Trophoblast cell (in vitro differentiated cells and primary cell): Measurements from ENCODE around the gene WDCP.

ENCODE experiments used
- DNase-seq, 2 donors: peaks; one replicate each; pipeline ENCODE4 v3.0.0-alpha.2; 2016
- H2AFZ ChIP-seq: 2 replicates; pipeline ENCODE4 v1.6.1; 2013; ENCODE audit warnings: low read length, moderate library complexity, mild to moderate bottlenecking; ENCODE audit not compliant: insufficient read depth, poor library complexity
- H2AK5ac ChIP-seq: 2 replicates; pipeline ENCODE4 v1.6.1; 2013; ENCODE audit warnings: mild to moderate bottlenecking, low read length
- H2BK120ac ChIP-seq: 2 replicates; pipeline ENCODE4 v1.6.1; 2013; ENCODE audit warnings: low read length, mild to moderate bottlenecking, moderate library complexity; ENCODE audit not compliant: insufficient read depth, poor library complexity
- H2BK12ac ChIP-seq: 2 replicates; pipeline ENCODE4 v1.6.1; 2013; ENCODE audit warnings: mild to moderate bottlenecking, low read length, moderate library complexity
- H2BK5ac ChIP-seq: 2 replicates; pipeline ENCODE4 v1.6.1; 2013; ENCODE audit warnings: low read length, low read depth, moderate library complexity, mild to moderate bottlenecking; ENCODE audit not compliant: poor library complexity
- H3K14ac ChIP-seq: 2 replicates; pipeline ENCODE4 v1.6.1; 2013; ENCODE audit warnings: mild to moderate bottlenecking, low read length
- H3K18ac ChIP-seq: 2 replicates; pipeline ENCODE4 v1.6.1; 2013; ENCODE audit warnings: mild to moderate bottlenecking, low read length
- H3K23ac ChIP-seq: 2 replicates; pipeline ENCODE4 v1.6.1; 2013; ENCODE audit warnings: low read length
- H3K27ac ChIP-seq: 2 replicates; pipeline ENCODE4 v1.5.1; 2013; ENCODE audit warnings: low read depth, mild to moderate bottlenecking, inconsistent platforms, low read length, moderate library complexity
- H3K27me3 ChIP-seq: 2 replicates; pipeline ENCODE4 v1.6.1; 2013; ENCODE audit warnings: inconsistent platforms, mild to moderate bottlenecking, low read length, moderate library complexity; ENCODE audit not compliant: insufficient read depth
- H3K36me3 ChIP-seq, 2 experiments: 1 replicate in 1 of 2; 2 replicates in 1 of 2; pipeline ENCODE4 v1.6.1; 2013; ENCODE audit warnings: low read length in 2 of 2, mild to moderate bottlenecking in 2 of 2, moderate library complexity in 1 of 2; ENCODE audit not compliant: insufficient read depth in 2 of 2, control insufficient read depth in 1 of 2
- H3K4ac ChIP-seq: 2 replicates; pipeline ENCODE4 v1.6.1; 2013; ENCODE audit warnings: low read depth, mild to moderate bottlenecking, low read length, moderate library complexity
- H3K4me1 ChIP-seq, 2 experiments: 1 replicate in 1 of 2; 2 replicates in 1 of 2; pipeline ENCODE4 v1.6.1; 2013; ENCODE audit warnings: low read length in 2 of 2, mild to moderate bottlenecking in 2 of 2, moderate library complexity in 1 of 2; ENCODE audit not compliant: insufficient read depth in 2 of 2, control insufficient read depth in 1 of 2
- H3K4me2 ChIP-seq: 2 replicates; pipeline ENCODE4 v1.6.1; 2013; ENCODE audit warnings: inconsistent platforms, mild to moderate bottlenecking, low read length, moderate library complexity
- H3K4me3 ChIP-seq: 2 replicates; pipeline ENCODE4 v1.5.1; 2013; ENCODE audit warnings: mild to moderate bottlenecking, low read depth, low read length, inconsistent platforms
- H3K79me1 ChIP-seq: one replicate; pipeline ENCODE4 v1.6.1; 2013; ENCODE audit warnings: low read length
- H3K79me2 ChIP-seq: 2 replicates; pipeline ENCODE4 v1.6.1; 2013; ENCODE audit warnings: low read length, mild to moderate bottlenecking; ENCODE audit not compliant: control insufficient read depth, insufficient read depth, poor library complexity
- H3K9ac ChIP-seq: 2 replicates; pipeline ENCODE4 v1.6.1; 2013; ENCODE audit warnings: mild to moderate bottlenecking, low read length
- H3K9me3 ChIP-seq: 2 replicates; pipeline ENCODE4 v1.6.1; 2013; ENCODE audit warnings: low read depth, mild to moderate bottlenecking, control low read depth, inconsistent platforms, low read length; ENCODE audit not compliant: insufficient read depth
- H4K12ac ChIP-seq: 2 replicates; pipeline ENCODE4 v1.6.1; 2013; ENCODE audit warnings: low read depth, mild to moderate bottlenecking, low read length, moderate library complexity
- H4K8ac ChIP-seq: 2 replicates; pipeline ENCODE4 v1.6.1; 2013; ENCODE audit warnings: low read depth, mild to moderate bottlenecking, low read length, moderate library complexity
- H4K91ac ChIP-seq: one replicate; pipeline ENCODE4 v1.6.1; 2013; ENCODE audit warnings: low read depth, mild to moderate bottlenecking, low read length, moderate library complexity
- WGBS: extraction: QIAGEN DNeasy Blood & Tissue Kit; methylation state at CpG from one replicate; pipeline ENCODE4 v1.1.7; 2013; ENCODE audit warnings: missing lambda C conversion rate; ENCODE audit not compliant: insufficient read length, insufficient coverage; ENCODE audit errors: extremely low coverage; 5-methylcytosine and 5-hydroxymethylcytosine counted together

The WDCP gene

DNA sequence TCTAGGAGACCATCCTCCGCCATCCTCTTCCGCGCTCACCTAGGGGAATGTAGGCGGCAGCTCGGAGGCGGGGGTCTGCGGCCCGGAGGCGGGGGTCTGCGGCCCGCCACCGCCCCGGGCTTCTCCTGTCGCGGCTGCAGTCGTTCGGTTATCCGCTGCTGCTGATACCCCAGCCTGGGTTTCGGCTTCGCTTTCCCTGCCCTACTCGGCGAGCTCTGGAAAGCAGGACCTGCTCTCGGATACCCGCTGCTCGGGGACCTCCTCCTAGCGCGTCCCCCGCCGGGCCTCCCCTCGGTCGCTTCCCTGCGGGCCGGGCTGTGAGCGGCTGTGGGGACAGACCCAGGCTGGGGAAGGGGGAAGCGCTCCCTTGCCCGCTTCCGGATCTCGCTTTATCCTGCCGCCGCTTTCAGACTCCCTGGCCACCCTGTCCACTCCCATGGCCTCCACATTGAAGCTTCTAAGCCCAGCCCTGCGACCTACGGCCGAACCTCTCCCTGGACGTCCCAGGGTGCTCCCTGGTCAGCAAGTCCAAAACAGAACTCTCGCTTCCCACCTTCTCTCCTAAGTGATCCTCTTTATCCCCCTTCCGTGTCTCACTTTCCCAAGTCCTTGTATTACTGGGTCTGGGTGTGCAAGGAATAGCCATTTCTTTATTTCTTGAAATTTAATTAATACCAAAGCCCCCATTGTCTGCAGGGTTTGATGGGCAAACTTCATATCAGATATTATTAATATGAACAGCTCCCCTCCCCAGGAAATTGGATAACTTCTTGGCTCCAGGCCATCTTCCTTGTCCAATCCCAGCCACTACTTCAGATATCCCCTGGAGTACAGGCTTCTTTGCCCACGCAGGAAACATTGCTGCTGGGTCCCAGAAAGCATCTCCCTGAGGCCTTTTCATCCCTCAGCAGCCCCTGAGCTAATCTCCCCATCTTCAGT is 3.1 kb upstream of the WDCP start:
- Histone ChIP-seq H3K4me3 (peak overlapping the region; percentile 78), H3K14ac (peak overlapping the region; percentile 69), H3K9ac (peak overlapping the region; percentile 10), H4K91ac (peak overlapping the region; percentile 32), H2BK120ac (no peak overlapping the region), H3K4ac (peak overlapping the region; percentile 16), H3K18ac (peak overlapping the region; percentile 50), H2BK5ac (no peak overlapping the region), H3K27ac (no peak overlapping the region), H3K9me3 (peaks cover 3% of the 10 kb centered on the region), H3K79me2 (peaks cover 5% of the 10 kb centered on the region), H3K27me3 (no peaks in the 10 kb centered on the region), H3K36me3 (no peaks in the 10 kb centered on the region), H4K12ac (peak overlapping the region; percentile 80), H3K79me1 (peaks cover 6% of the 10 kb centered on the region), H3K4me1 (peaks cover 3 to 4% of the 10 kb centered on the region in 2 experiments), H3K4me2 (peak overlapping the region; percentile 81), H2AK5ac (no peak overlapping the region), H2BK12ac (no peak overlapping the region), H4K8ac (peak overlapping the region; percentile 71), H3K23ac (no peak overlapping the region), H2AFZ (peak overlapping the region; percentile 94)
- DNase-seq: peak in 1 of 2 donors; percentile 40
- WGBS: no CpG with 5 or more reads among the region's 47 CpGs

DNA sequence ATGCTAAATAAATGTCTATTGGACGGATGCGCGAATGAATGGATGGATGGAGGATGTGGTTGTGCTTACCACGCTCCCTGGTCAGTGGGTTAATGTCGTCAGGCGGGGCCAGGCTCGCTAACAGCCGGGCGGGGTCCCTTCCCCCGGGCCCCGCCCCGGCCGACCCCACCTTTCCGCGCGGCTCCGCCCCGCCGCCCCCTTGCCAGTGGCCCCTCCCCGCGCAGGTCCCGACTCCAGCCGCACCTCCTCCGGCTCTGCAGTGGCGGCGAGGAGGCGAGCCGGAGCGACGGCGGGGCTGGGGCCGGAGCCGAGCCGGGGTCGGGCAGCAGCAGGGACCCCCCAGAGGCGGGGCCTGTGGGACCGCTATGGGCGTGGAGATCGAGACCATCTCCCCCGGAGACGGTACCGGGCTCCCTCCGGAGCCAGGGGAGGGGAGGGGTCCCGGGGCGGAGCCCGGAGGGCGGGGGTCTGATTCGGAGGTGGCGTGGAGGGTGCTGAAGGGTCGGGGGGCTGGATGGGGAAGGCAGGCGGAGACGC is 2.4 kb upstream of the WDCP start, which contains the start of gene FKBP1B:
Gene FKBP1B, plus strand, starts transcription at position 257 of the 537 bp plus-strand sequence. Its CDS starts 109 bp downstream, at position 366.
- Histone ChIP-seq H3K27me3 (no peaks in the 10 kb centered on the region), H3K9ac (peak within 1 kb of the TSS; percentile 10), H3K23ac (no peak within 1 kb of the TSS), H4K91ac (peak within 1 kb of the TSS; percentile 32), H3K79me2 (peaks cover 5% of the 10 kb centered on the region), H3K36me3 (no peaks in the 10 kb centered on the region), H2BK5ac (no peak within 1 kb of the TSS), H4K8ac (peak within 1 kb of the TSS; percentile 71), H3K4me1 (peaks cover 3 to 4% of the 10 kb centered on the region in 2 experiments), H3K14ac (peak within 1 kb of the TSS; percentile 69), H3K4me2 (peak within 1 kb of the TSS; percentile 81), H3K79me1 (peaks cover 6% of the 10 kb centered on the region), H2BK120ac (no peak within 1 kb of the TSS), H3K9me3 (peaks cover 3% of the 10 kb centered on the region), H2AK5ac (no peak within 1 kb of the TSS), H3K4me3 (peak within 1 kb of the TSS; percentile 78), H3K27ac (no peak within 1 kb of the TSS), H4K12ac (peak within 1 kb of the TSS; percentile 80), H3K4ac (peak within 1 kb of the TSS; percentile 16), H3K18ac (peak within 1 kb of the TSS; percentile 50), H2AFZ (peak within 1 kb of the TSS; percentile 94), H2BK12ac (no peak within 1 kb of the TSS)
- peak; percentile 17 to 62 for DNase-seq
- no CpG with 5 or more reads among the region's 52 CpGs for WGBS

DNA sequence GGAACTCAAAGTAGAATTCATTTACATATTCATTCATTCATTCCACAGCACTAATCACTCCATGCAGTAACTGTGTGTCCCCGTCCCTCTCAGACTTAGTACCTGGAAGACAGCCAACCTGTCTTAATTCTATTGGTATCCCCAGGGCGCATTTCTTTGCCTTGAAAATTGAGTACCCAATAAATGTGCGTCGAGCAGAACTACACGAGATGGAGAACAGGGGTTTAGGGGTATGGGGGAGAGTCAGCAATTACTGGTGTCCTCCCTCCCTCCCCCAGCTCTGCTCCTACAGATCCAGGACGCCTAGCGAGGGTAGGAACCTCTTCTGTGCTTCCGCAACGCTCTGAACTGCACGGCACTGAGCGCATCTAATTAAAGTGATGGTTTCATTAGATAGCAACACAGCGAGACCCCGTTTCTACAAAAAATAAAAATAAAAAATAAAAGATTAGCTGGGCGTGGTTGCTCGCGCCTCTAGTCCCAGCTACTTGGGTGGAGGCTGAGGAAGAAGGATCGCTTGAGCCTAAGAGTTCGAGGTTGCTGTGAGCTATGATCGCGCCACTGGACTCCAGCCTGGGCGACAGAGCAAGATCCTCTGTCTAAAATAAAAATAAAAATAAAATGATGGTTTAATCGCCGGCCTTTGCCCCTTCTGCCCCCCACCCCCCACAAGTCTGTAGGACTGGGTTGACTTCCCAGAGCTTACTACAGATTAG is 1.7 kb upstream of the WDCP start:
- peak overlapping the region; percentile 70 for H2AFZ ChIP-seq
- peaks cover 3 to 4% of the 10 kb centered on the region in 2 experiments for H3K4me1 ChIP-seq
- no peak overlapping the region for H4K8ac ChIP-seq
- peaks cover 5% of the 10 kb centered on the region for H3K79me2 ChIP-seq
- H2AK5ac ChIP-seq: no peak overlapping the region
- H3K36me3 ChIP-seq: no peaks in the 10 kb centered on the region
- H4K91ac ChIP-seq: no peak overlapping the region
- H3K4me3 ChIP-seq: no peak overlapping the region
- H3K9ac ChIP-seq: no peak overlapping the region
- H2BK12ac ChIP-seq: no peak overlapping the region
- no peak overlapping the region for H3K4ac ChIP-seq
- no peak for DNase-seq
- peaks cover 6% of the 10 kb centered on the region for H3K79me1 ChIP-seq
- H3K27ac ChIP-seq: no peak overlapping the region
- peaks cover 3% of the 10 kb centered on the region for H3K9me3 ChIP-seq
- no peak overlapping the region for H4K12ac ChIP-seq
- no peak overlapping the region for H3K18ac ChIP-seq
- H3K27me3 ChIP-seq: no peaks in the 10 kb centered on the region
- H3K14ac ChIP-seq: no peak overlapping the region
- H2BK5ac ChIP-seq: no peak overlapping the region
- H3K4me2 ChIP-seq: peak overlapping the region; percentile 81
- H3K23ac ChIP-seq: no peak overlapping the region
- WGBS: no CpG with 5 or more reads among the region's 23 CpGs
- no peak overlapping the region for H2BK120ac ChIP-seq

DNA sequence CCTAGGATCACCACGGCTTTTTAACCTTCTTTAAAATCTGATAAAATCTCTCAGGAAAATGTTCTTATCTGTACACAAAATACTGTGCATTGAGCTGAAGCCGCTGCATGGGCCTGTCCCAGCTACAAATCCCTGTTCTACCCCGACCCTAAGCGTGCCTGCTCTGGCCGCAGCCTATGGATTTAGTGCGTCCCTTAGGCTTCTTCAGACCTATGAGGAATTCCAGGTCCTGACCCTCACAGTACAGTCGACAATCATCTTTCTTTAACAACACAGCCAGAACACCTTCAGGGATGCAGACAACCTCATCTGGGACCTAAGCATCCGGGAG is 477 bp upstream of the WDCP start:
- H2AFZ ChIP-seq: peak overlapping the region; percentile 89
- peak overlapping the region; percentile 44 for H3K9ac ChIP-seq
- H4K12ac ChIP-seq: peak overlapping the region; percentile 97
- no peak overlapping the region for H3K23ac ChIP-seq
- H4K8ac ChIP-seq: peak overlapping the region; percentile 91
- peak overlapping the region; percentile 28 for H3K4me2 ChIP-seq
- no peak overlapping the region for H2BK5ac ChIP-seq
- H3K36me3 ChIP-seq: no peaks in the 10 kb centered on the region
- no peak overlapping the region for H3K18ac ChIP-seq
- H2BK12ac ChIP-seq: no peak overlapping the region
- no peak for DNase-seq
- H3K79me2 ChIP-seq: peaks cover 5% of the 10 kb centered on the region
- WGBS: no CpG with 5 or more reads among the region's 8 CpGs
- peaks cover 3% of the 10 kb centered on the region for H3K9me3 ChIP-seq
- peak overlapping the region; percentile 53 for H2BK120ac ChIP-seq
- H3K4me1 ChIP-seq: peaks cover 3 to 4% of the 10 kb centered on the region in 2 experiments
- H3K4me3 ChIP-seq: no peak overlapping the region
- peak overlapping the region; percentile 58 for H4K91ac ChIP-seq
- H3K14ac ChIP-seq: no peak overlapping the region
- H3K27me3 ChIP-seq: no peaks in the 10 kb centered on the region
- no peak overlapping the region for H3K4ac ChIP-seq
- H2AK5ac ChIP-seq: no peak overlapping the region
- H3K79me1 ChIP-seq: peaks cover 6% of the 10 kb centered on the region
- no peak overlapping the region for H3K27ac ChIP-seq
